GM19324 (cell line): ENCODE measurements around the gene ETFA.
A peak's percentile ranks its signal among the peaks of the same experiment; 100 is the strongest.

Experiments
- ATAC-seq: cut with Tn5 transposase; IDR thresholded peaks from one replicate; pipeline ENCODE4 v1.9.1; 2021; ENCODE audit warnings: mild to moderate bottlenecking, moderate library complexity; ENCODE audit not compliant: unreplicated experiment, low FRiP score

Gene ETFA

GRCh38 chr15:76199106-76200082 lies 111.9 kb downstream of the ETFA start:
- ATAC-seq, result no peak

- ATAC-seq, result no peak
These were observed 112.7 kb downstream of the ETFA start for GRCh38 chr15:76198456-76199105.

DNA sequence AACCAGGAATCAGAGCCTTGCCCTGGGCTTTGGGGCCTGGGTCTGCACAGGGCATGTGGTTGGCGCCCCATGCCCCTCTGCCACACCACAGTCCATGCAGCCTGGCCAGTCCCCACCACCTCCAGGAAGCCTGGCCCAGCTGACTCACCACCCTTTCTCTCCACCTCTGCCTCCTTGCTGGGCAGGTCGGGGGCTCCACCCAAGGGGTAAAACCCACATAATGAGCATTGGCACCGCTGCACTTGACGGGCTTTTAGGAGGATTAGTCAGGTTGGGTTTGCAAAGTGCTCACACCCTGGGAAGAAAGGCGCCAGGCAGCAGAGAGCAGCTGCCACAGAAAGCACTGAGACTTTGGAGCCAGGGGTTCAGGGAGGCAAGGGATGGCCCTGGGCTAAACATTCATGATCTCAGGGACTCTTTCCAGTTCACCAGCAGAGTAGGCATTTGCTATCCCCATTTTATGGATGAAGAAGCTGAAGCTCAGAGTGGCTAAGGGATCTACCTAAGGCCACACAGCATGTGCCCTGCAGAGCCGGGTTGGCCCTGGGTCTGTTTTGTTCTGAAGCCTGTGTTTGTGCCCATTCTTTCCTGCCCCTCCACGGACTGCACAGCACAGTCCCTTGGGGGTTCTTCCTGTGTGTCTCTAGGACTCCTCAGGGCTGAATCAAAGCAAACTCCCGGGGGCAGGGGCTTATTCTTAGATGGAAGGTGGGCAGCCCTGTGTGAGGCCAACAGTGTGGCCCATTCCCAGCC lies 113.4 kb downstream of the ETFA start:
- no peak for ATAC-seq

GRCh38 chr15:76196269-76197231 lies 114.7 kb downstream of the ETFA start:
- no peak for ATAC-seq

DNA sequence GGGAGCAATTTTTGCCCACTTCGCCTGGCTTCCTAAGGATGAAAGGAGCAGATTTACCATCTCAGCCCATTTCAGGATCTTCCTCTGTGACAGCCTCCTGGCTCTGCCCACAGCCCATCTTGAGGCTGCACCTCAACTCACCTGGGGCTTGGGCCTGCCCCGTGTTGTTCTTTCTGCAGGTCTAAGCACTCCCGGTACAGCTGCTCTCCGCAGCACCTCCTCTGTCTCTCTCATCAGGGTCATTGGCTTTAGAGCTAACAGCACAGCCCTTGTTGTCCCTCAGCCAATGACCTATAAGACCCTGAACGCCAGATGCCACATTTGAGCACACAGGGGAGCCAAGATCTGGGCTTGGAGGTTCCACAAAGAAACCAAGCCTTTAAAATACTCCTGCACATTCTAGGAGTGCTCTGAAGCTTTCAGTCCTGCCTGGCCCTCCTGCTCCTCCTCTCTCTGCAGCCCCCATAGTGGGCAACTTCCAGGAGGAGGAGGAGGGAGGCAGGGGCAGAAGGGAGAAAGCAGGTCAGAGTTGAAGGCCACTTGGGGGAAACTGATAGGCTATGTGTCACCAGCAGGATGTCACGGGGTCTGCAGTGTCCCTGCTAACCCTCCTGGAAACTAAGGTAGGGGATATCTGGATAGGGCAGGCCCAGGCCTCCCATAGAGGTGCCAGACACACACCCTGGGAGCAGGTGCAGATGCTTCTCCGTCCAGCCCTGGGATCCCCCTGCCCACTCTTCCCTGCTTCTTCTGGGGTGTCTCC lies 115.6 kb downstream of the ETFA start:
- ATAC-seq, result no peak

GRCh38 chr15:76193934-76194333 lies 117.3 kb downstream of the ETFA start:
- ATAC-seq, result no peak

GRCh38 chr15:76192715-76193114 lies 118.6 kb downstream of the ETFA start:
- no peak for ATAC-seq

DNA sequence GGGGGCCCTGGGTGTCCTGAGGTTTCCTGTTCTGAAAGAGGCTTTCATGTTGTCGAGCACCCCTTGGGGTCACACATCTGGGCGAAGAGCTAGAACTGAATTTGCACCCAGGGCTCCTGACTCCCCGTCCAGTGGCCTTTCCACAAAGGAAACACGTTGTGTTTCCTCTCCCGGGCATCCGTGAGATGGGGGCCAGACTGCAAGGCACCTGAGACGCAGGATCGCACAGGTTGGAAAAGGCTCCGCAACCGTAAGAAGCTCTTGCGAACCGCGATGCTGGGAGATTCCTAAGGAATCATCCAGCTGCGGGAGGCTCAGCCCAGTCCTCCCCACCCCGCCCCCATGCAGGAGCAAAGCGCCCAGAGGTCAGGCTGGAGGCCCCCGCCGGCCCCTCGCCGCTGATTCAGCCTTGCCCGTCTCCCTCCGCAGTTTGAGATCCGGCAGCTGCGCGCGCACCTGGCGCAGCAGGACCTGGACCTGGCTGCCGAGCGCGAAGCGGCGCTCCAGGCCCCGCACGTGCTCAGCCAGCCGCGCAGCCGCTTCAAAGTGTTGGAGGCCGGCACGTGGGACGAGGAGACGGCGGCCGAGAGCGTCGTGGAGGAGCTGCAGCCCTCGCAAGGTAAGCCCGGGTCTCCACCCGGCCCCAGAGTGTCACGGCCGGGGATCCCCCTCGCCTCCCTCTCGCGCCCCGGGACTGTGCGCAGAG lies 119.6 kb downstream of the ETFA start:
- no peak for ATAC-seq

- peak; percentile 76 for ATAC-seq
These were observed 120.3 kb downstream of the ETFA start for GRCh38 chr15:76190751-76191538.

- ATAC-seq, result no peak
These were observed 121.2 kb downstream of the ETFA start for GRCh38 chr15:76190070-76190564.

DNA sequence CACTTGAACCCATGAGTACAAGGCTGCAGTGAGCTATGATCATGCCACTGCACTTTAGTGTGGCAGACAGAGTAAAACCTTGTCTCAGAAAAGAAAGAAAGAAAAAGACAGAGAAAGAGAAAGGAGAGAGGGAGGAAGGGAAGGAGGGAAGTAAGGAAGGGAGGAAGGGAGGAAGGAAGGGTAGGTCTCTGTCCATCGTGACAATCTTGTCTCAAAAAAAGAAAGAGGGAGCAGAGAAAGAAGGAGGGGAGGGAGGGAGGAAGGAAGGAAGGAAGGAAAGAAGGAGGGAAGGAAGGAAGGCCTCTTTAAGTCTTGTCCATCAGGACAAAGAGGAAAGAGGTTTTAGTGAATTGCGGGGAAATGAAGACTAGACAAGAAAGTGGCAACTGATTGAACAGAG lies 122.2 kb downstream of the ETFA start:
- ATAC-seq, result no peak

DNA sequence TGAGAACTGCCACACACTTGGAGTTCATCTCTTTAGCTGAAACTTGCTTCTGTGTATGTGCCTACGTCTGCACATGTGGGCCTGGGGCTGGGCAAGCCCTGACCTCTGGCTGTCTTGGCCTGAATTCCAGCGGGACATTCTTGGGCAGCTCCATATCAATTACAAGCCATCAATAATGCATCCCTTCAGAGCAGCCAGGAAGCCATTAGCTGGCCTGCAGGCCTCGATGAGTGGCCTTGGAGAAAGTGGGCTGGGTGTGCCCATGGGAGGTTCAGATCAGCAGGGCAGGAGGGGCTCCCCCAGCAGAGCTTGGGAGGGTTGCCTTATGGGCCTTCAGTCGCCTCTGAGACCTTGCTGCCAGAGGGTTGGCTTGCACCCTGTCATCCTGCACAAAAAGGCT lies 124.1 kb downstream of the ETFA start:
- ATAC-seq, result no peak

DNA sequence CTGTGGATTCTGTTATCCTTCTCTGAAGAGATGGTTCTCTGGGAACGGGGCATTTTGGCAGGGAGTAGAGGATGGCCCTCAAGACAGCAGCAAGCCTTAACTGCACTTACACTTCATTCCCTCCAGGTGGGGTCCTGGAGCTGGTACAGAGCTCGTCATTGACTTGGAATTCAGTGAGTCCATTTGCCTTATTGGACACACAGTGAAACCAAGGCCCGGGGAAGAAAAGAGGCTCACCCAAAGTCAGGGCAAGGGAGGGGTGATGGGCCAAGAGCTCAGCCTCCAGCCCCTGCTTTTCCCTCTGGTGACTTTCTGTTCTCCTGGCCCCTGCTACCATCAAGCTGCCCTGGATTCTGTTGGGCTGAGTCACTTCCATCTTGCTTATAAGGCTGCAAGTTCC lies 125.6 kb downstream of the ETFA start:
- no peak for ATAC-seq

DNA sequence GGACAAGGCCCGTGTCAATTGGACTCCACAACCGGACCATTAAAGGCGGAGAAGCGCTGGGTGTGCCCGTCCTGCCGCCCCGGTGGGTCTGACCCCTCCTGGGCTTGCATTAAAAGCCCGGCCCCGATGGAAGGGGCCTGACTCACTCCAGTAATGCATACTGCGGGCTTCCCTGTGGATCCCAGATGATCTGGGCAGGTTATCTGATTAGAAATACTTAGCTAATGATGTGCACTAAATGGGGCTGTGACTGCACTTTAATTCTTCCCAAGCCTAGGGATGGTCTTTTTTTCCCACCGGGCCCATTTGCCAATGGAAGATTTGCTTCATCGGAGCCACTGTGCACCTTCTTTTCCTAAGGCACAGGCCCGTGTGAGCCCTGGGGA lies 126.6 kb downstream of the ETFA start:
- no peak for ATAC-seq

- ATAC-seq, result no peak
These were observed 127.2 kb downstream of the ETFA start for GRCh38 chr15:76183930-76184649.

DNA sequence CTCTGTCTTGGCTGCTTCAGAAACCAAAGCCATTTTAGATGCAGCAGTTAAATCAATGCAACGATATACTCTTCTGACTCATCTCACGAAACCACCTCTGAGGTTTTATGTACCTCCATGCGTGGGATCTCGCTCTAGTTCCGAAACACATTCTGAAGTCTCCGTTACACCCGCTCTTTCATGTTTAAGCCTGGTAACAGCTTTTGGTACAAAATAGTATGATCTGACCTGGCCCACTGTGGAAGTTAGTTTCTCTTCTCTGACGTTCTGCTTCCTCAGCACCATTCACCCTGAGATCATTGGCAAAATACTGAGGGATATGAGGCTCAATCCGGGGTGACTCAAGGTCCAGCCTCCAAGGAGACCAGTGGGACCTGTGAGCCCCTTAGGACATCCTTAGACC lies 129.6 kb downstream of the ETFA start:
- no peak for ATAC-seq

DNA sequence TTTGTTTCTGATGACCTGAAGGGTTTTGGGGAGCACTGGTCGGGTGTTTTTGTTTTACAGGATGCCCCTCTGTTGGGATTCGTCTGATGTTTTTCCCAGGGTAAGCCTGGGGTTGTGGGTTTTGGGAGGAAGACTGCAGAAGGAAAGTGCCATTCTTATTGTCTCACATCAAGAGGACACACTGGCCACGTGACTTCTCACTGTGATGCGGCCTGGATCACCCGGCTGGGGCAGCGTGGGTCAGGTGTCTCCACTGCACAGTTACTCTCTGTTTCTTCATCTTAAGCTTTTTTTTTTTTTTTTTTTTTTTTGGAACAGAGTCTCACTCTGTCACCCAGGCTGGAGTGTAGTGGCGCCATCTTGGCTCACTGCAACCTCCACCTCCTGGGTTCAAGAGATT lies 130.9 kb downstream of the ETFA start:
- ATAC-seq, result no peak
